Colonic mucosa (tissue), 4 donors: ENCODE results near the gene INTS12. TPM values are rescaled to one million over a fixed set of nuclear protein-coding genes. Genes with fewer than 3 reads are reported as not detected.

Source experiments
- DNase-seq: peaks from one replicate; pipeline ENCODE4 v3.0.0-alpha.2; 2020
- H3K27ac ChIP-seq: fragments of 200-600 bp; one replicate; pipeline ENCODE4 v1.8.0; 2021
- H3K27me3 ChIP-seq: fragments of 200-600 bp; one replicate; pipeline ENCODE4 v1.8.0; 2021
- H3K36me3 ChIP-seq: fragments of 200-600 bp; one replicate; pipeline ENCODE4 v1.8.0; 2021
- H3K4me1 ChIP-seq: fragments of 200-600 bp; one replicate; pipeline ENCODE4 v1.8.0; 2021; ENCODE audit warnings: mild to moderate bottlenecking
- H3K4me3 ChIP-seq: fragments of 200-600 bp; one replicate; pipeline ENCODE4 v1.8.0; 2021
- H3K9ac ChIP-seq, 2 donors: one replicate each; pipeline ENCODE4 v1.7.0; 2013; ENCODE audit warnings: control low read depth in 2 of 2, low read depth in 2 of 2, low read length in 2 of 2
- H3K9me3 ChIP-seq: fragments of 200-600 bp; one replicate; pipeline ENCODE4 v1.8.0; 2021
- intact Hi-C: fragments of 100-400 bp; cut with DNase I; formaldehyde crosslinking; loops from one replicate; pipeline ENCODE4 v1.14.1; 2022
- total RNA-seq, 2 donors: library from RNA; stranded (reverse); fragmentation: NEBNext Ultra II Directional in 1 of 2; extraction: Animal tissue kit (Norgen Biotek cat#: 25700) in 1 of 2; gene quantifications; one replicate each; pipeline ENCODE4 v1.2.1, GENCODE V29; 2021
- TF ChIP-seq, protein P1 (sequence below): fragments of 200-600 bp; IDR thresholded peaks from one replicate; pipeline ENCODE4 v1.8.0; 2022; ENCODE audit warnings: antibody characterized with exemption, mild to moderate bottlenecking
- donor health status: healthy.
- donor health status: DM: no; HTN: no; CAD: no.
- donor health status: DM: no; HTN: no; CAD: no.

The INTS12 gene
- total RNA-seq, 2 donors from 2014 or later: 14.1 to 18.0 TPM

- Histone ChIP-seq H3K36me3 (no peaks in the 10 kb centered on the region), H3K4me3 (no peak overlapping the region), H3K9ac (no peak overlapping the region), H3K9me3 (no peaks in the 10 kb centered on the region), H3K4me1 (no peaks in the 10 kb centered on the region), H3K27ac (no peak overlapping the region), H3K27me3 (no peaks in the 10 kb centered on the region)
- no peak for DNase-seq
- TF ChIP-seq, protein P1, sequence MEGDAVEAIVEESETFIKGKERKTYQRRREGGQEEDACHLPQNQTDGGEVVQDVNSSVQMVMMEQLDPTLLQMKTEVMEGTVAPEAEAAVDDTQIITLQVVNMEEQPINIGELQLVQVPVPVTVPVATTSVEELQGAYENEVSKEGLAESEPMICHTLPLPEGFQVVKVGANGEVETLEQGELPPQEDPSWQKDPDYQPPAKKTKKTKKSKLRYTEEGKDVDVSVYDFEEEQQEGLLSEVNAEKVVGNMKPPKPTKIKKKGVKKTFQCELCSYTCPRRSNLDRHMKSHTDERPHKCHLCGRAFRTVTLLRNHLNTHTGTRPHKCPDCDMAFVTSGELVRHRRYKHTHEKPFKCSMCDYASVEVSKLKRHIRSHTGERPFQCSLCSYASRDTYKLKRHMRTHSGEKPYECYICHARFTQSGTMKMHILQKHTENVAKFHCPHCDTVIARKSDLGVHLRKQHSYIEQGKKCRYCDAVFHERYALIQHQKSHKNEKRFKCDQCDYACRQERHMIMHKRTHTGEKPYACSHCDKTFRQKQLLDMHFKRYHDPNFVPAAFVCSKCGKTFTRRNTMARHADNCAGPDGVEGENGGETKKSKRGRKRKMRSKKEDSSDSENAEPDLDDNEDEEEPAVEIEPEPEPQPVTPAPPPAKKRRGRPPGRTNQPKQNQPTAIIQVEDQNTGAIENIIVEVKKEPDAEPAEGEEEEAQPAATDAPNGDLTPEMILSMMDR: no peak
- intact Hi-C loops: no loop called here
Observed at GRCh38 chr4:105652286-105652888, 56.1 kb downstream of the INTS12 start.

GRCh38 chr4:105651884-105652283, 56.6 kb downstream of the INTS12 start:
- Histone ChIP-seq H3K27me3 (no peaks in the 10 kb centered on the region), H3K36me3 (no peaks in the 10 kb centered on the region), H3K4me3 (no peak overlapping the region), H3K4me1 (no peaks in the 10 kb centered on the region), H3K27ac (no peak overlapping the region), H3K9ac (no peak overlapping the region), H3K9me3 (no peaks in the 10 kb centered on the region)
- TF ChIP-seq, protein P1: no peak
- no peak for DNase-seq
- intact Hi-C loops: no loop called here

- no peak for DNase-seq
- H3K4me3 ChIP-seq: no peak overlapping the region
- TF ChIP-seq, protein P1: no peak
Observed at GRCh38 chr4:105650190-105650589, 58.3 kb downstream of the INTS12 start.

DNA sequence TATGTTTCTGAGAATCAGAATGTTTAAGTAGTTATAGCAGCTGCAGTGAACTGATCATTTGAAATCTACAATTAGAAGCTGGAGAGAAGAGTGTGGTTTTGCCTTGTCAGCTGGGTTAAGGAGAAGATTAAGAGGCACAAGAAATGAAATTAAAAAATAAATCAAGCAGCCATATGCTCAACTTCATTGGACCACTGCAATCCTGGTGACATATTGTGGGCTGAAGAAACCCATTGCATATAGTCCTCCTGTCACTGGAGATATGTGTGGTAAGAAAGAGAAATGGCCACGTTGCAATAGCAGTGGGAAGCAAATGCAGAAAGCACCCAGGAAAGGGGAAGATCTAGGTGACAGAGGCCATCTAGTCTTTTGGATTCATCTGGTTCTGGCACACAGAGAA, 63.0 kb downstream of the INTS12 start:
- intact Hi-C loops: no loop called here
- no peaks in the 10 kb centered on the region for H3K36me3 ChIP-seq
- TF ChIP-seq, protein P1: no peak

More at GRCh38 chr4:105650190-105650589, 58.3 kb downstream of the INTS12 start:
- intact Hi-C loops: no loop called here
- Histone ChIP-seq H3K27me3 (no peaks in the 10 kb centered on the region), H3K9ac (no peak overlapping the region), H3K9me3 (no peaks in the 10 kb centered on the region), H3K36me3 (no peaks in the 10 kb centered on the region), H3K4me1 (no peaks in the 10 kb centered on the region), H3K27ac (no peak overlapping the region)

GRCh38 chr4:105644257-105644656, 64.2 kb downstream of the INTS12 start:
- Histone ChIP-seq H3K4me3 (no peak overlapping the region), H3K36me3 (no peaks in the 10 kb centered on the region), H3K9ac (no peak overlapping the region), H3K9me3 (no peaks in the 10 kb centered on the region), H3K4me1 (no peaks in the 10 kb centered on the region), H3K27ac (no peak overlapping the region), H3K27me3 (no peaks in the 10 kb centered on the region)
- no peak for DNase-seq
- intact Hi-C loops: no loop called here
- TF ChIP-seq, protein P1: no peak

More for the DNA sequence above, 63.0 kb downstream of the INTS12 start:
- H3K27me3 ChIP-seq: no peaks in the 10 kb centered on the region
- no peaks in the 10 kb centered on the region for H3K4me1 ChIP-seq
- no peak overlapping the region for H3K9ac ChIP-seq
- H3K9me3 ChIP-seq: no peaks in the 10 kb centered on the region
- no peak for DNase-seq
- H3K27ac ChIP-seq: no peak overlapping the region
- no peak overlapping the region for H3K4me3 ChIP-seq
